Activated CD4-positive, CD25-positive, alpha-beta regulatory T cell treated with anti-CD3 and anti-CD28 coated beads, Interleukin-2, amount 50 U/mL, for 24 hours (primary cell): Measurements from ENCODE around the gene ADAMTSL4.
"Not testable (repeated sequence)": the region's sequence is repeated elsewhere in the genome, so short reads cannot be mapped to it uniquely, and the experiment has no call there.

Source experiments
- ATAC-seq, 2 donors: fragments of 150-1000 bp; cut with Tn5 transposase; one replicate each; pipeline ENCODE4 v1.10.0; 2021; ENCODE audit warnings: mild to moderate bottlenecking in 1 of 2, moderate library complexity in 1 of 2

Gene ADAMTSL4

DNA sequence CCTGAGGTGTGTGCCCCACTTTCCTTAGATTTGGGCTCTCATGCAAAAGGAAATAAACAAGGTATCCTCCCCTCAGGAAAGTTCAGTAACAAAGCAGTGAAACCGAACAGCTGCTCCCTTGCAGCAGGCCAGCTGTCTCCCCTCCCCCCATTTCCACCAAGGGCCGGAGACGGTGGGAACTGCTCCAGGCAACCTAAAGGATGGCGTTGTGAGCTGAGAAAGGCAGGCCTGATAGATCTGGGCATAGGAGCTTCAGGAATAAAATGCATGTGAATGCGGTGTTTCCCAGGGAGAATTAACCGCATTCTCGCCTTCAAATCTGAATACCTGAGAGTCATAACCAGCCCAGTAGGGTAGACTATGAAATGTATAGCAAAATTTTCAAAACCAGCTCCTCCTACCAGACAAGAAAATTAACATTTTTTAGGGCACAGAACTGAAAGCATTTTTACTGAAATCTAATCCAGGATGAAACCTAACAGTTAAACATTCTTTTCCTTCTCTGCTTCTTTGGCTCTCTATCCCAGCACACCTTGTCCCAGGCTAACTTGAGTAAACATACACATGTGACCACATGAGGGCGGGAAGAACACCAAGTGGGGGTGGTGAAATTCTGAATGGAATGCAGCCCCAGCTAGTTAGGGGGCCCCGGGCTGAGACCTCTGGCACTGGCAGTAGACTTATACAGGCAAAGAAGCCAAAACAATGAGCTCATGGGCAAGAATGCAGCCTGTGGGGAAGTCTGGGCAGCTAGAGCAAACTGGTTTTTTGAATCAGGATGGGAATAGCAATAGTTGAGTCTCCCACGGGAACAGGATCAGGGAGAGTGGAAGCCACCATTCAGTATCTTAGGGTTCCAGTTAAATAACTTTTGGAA lies 18.7 kb downstream of the ADAMTSL4 start:
- peak; percentile 27 to 42 for ATAC-seq

DNA sequence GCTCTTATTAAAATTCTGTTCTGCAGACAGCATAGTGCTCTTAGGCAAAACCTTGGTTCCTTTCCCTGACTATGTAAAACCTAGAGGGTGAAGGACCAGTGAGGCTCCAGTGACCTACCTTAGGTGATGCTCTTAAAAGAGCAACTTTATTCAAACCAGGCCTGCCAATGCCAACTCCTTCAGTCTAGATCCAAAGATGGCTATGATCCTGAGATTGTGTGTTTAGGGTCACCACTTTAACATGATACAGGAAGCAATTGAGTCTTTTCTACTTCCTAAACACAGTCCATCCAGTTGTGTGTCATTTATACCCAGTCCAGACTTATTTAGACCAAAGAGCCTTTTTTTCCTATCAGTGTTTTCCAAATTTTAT lies 19.4 kb downstream of the ADAMTSL4 start:
- ATAC-seq: no peak

DNA sequence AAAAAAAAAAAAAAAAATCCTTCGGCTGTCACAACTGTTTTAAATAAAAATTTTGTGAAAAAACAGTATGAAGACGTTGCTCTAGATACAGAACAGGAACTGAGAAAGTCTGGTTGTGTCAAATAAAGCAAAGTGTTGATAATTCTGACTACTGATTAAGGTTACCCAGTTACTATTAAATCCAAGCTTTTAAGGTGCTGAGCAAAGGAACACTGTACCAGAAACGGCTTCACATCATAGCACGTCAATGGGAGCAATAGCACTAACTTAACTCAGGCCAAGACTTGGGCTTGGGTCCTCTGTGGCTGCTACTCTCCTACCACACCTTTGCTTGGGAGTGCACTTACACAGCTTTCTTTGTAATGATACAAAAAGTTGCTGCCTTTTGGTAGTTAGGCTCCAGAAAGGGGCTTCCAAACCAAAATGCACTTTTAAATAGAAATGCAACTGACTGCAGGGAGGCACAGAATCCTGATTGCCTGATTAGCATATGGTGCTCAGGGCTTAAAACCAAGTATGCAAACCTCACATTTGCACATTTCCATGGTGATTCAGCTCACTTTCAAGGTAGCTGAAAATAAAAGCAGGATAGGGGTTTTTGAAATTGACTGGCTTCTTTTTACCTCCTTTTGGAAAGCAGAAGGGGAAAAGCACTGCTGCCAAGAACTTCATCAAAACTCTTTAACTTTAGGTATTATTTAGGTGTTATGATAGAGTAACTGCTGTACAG lies 23.9 kb downstream of the ADAMTSL4 start:
- ATAC-seq: peak; percentile 17 to 27

DNA sequence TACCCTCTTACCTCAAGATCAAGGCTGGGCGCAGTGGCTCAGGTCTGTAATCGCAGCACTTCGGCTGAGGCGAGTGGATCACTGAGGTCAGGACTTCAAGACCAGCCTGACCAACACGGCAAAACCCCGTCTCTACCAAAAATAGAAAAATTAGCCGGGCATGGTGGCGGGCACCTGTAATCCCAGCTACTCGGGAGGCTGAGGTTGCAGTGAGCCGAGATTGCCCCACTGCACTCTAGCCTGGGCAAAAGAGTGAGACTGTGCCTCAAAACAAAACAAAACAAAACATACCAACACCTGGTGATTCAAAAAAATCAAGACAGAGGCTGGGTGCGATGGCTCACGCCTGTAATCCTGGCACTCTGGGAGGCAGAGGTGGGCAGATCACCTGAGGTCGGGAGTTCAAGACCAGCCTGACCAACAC lies 24.5 kb downstream of the ADAMTSL4 start:
- peak; percentile 4 to 6 for ATAC-seq

DNA sequence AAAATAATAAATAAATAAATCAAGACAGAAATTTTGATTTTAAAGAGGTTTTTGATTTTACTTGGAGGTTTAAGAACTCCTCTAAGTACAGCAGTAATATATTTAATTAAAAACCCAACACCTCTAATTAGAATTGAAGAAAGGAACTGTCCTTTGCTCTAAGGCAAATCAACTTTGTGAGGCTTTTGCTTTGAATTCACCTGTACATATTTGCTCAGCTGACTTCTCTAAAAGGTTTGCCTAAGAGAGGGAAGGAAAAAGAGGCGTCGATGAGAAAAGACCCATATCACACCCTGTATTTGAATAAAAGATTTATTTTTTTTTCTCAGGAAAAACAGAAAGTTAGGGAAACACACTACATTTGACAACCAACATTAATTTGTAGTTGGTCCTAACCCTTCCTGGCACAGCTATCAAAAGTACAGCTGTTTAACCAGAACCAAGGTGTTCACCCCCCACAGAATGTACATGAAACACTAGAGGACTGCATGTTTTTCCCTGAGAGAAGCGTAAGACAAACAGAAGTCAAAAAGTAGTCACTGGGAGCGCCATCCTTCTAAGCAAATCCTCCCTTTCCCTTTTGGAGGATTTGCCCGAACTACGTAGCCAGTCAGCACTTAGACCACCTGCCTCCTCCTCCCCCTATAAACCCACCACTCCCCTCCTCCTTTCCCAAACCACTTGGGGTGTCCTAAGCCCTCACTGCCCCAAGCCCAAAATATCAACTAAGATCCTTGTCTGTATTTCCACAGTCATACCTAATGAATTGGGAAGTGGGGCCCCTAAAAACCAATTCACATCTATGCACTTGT lies 25.3 kb downstream of the ADAMTSL4 start:
- no peak for ATAC-seq

DNA sequence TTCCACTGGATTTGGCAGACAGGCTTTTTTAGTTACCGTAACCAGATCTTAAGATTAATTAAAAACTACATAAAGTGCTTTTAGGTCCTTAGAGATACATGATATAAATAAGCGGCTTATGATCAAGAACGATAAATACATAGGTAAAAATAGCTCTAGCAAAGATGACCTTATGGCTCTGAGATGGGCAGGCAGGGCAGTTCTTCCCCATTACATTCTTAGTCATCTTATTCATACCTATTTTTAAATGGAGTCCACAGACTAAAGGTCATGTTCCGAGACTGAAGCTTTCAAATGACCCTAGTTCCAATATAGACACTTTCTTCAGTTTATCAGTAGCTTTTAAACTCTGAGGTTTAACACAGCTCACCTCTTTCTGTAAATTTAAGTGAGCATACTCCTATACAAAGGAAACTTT lies 25.9 kb downstream of the ADAMTSL4 start:
- ATAC-seq: no peak

DNA sequence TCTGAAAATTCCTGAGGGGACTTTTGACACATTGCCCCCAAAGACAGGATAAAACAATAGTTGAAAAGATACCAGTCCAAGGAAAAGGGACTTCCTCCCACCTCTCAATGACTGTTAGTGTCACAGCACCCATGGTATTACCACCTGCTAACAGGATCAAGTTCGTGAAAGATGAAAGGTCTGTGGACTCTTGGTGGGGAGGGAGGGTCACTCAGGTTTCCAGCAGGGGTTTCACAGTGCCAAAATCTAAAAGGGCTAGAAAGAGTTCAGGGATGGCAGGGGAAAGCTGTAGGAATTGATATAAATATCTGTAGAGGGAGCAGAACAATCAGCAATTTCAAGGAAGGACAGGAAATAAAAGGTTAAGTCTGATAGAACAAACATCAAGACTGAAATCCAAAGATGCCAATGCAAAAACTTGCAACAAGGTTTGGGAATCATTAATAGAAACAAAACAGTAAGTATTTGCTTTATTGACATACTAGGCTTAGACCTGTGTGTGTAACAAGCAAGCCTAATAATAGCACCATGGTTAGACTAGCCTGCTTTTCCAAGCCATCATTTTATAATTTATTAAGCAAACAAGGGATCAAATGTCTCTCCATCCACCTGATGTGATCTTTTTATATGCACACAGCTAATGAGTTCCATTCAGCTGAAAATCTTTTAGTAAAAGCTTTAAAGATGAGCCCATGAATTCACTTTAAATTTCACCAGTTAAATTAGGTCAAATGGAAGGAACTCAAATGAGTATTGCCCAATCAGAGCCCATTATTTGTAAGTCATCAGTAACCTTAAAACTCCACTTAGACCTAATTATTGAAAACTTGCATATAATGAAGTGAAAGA lies 26.5 kb downstream of the ADAMTSL4 start:
- no peak for ATAC-seq

DNA sequence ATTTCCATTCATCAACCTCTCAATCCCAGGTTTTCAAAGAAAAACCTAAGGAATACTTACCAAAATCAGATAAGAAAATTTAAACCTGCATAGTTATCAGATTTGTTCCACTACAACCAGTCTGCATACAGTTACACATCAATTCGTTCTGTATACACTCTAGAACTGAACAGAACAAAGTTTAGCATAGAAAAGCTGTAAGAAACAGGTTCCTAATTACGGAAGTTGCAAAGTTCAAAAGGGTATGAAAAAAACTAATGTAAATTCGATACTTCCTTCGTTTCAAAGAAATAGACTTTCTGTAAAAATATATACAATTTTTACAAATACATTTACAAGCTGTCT lies 27.1 kb downstream of the ADAMTSL4 start:
- ATAC-seq: no peak

DNA sequence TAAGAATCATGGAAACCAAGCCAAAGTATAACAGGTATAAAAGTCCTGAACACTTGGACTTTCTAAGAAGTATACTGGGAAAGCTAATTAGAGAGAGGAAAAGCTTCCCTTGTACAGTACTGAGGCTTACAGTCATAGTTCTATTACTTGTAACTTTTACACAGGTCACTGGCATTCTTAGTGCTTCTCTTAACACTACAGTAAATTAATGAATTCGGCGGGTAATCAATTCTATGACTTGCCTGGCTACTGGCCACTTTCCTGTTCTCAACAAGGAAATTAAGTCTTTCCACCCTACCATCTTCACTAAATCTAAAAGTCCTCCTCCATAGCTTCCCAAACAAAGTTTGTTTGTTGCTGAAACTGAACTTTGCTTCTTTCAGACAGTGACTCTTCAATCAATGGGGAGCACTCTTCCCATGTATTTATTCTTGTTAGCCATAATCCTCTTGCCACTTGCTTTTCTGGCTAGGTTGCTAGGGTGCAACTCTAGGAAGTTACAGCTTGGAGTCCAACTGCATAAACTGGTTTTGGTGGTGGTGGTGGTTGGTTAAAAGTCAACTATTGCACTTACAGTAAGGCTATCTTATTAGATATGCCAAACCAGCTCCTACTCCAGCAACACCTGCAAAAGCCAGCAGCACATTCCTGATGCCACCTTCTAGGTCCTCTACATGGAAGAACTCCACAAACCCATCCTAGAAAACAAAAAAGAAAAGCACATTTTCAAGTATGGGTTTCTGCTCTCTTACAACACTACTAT lies 27.8 kb downstream of the ADAMTSL4 start:
- ATAC-seq: no peak

DNA sequence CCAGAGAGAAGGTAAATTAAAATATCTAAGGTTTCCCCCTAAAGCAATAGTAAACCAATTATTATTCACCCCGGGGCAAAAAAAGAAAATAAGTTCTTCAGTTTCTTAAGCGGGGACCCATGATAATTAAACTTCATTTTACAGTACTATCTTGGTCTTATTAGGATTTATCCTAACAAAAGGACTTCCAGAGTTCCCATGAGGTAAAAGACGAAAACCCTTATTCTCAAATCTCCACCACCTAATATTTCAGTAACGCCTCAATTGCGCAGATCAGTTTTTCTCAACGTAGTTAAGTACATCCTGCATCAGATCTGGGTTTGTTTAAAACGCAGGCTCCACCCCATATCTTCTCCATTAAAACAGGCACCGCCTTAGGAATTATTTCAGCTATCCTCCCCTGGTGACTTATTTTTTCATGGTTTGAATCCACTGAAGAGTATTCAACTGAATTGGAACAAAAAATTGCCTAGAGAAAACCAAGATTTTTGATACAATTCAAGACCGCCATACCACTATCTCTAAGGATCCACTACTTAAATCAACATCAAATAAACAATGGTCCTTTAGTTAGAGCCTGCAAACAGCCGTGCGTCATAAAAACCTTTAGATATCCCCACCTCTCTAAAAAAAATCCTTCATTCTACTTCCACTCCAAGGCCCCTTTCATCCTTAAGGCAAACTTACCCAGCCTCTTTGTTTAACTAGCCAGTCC lies 28.5 kb downstream of the ADAMTSL4 start:
- no peak for ATAC-seq

DNA sequence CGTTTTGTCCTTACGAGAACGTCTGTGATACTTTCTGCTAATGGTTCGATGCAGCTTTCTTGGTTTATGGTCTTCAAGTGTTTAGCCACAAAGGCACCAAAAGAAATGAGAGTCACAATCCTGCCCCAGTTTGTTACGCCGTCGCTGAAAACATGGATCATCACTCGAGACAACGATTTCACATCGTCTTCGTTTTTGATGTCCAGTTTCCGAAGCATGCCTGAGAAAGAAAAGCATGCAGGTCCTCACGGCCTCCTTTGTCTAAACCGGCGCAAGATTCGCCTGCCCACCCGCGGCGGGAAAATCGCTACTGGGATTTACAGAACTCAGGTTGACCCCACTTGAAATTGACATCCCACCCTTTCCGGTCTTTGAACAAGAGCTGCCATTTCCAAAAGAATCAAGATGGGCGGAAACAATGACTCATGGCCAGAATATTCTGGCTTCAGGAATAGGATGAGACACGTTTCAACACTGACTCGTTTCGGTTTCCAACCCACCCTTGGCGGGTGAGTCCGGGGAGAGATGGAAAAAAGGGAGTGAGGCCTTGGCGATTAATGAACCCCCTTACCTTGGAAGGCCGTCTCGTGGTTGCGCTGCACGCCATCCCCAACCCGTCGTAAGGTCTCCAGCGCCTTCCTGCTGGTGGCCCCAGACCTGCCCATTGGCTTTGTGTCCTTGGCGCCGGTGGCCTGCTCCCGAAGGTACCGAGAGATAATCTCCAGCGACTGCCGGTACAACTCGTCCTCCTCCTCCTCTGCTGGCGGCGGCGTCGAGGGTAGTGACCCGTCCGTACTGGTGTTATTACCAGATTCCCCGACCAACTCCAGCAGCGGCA lies 29.3 kb downstream of the ADAMTSL4 start:
- peak in 1 of 2 donors; percentile 0 for ATAC-seq

DNA sequence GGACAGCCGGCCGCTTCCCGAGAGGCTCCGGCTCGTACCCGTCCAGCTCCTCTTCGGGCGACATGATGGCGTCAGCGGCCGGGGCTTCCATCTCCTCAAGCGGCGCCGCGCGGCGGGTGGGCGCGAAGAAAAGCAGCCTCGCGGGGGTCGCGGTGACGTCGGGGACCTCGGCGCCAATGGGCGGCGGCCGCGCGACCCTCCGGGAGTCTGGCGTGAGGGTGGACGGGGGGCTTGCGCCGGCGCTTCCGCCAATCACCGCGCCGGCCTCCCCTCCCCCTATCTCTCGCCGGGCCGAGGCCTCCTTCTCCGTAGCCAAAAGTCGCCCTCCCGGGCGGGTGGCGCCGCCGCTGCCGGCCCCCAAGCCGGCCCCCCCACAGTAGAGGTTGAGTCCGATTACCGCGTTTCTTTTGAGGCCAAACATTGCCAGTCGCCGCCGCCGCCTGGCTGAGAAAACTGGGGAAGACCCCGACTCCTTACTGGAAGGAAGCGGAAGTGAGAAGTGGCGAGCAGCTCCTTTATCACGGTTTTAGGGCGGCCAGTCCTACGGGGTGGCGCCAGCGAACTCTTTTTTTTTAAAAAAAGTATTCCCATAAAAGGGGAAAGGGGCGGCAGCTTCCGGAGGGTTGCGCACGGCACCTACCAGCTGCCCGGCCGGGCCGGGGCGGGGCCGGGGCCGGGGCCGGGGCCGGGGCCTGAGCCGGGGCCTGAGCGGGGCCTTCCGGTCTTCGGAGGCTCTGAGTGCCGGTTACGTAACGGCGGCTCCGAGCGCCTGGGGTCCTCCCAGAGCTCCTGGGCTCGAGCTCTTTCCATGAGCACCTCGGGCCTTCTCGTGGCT lies 30.1 kb downstream of the ADAMTSL4 start, which contains the start of gene MCL1:
MCL1 (minus strand) TSS at position 501 of the 835 bp plus-strand sequence; CDS start at position 421, 80 bp downstream.
- peak; percentile 86 to 92 for ATAC-seq

DNA sequence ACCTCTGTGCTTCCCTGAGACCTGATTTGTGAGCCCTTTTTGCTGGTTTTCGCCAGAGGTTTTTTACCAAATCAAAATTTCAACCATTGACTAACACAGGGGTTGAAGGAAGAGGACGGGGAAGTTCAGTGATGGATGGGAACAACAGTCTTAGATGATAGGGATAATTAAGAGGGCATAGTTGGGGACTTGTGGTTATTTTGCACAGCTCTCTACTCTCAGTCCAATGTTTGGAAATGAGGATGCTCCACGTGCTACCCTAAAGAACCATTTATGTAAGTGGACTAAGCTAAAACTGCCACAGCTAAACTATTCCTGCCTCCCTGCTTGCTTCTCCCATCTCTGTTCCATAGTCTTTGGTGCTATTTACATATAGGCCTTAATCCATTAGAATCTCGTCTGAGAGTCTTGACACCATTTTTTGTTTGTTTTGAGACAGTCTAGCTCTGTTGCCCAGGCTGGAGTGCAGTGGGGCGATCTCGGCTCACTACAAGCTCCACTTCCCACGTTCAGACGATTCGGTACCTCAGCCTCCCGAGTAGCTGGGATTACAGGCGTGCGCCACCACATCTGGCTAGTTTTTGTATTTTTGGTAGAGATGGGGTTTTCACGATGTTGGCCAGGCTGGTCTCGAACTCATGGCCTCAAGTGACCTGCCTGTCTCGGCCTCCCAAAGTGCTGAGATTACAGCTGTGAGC lies 30.9 kb downstream of the ADAMTSL4 start:
- no peak for ATAC-seq

DNA sequence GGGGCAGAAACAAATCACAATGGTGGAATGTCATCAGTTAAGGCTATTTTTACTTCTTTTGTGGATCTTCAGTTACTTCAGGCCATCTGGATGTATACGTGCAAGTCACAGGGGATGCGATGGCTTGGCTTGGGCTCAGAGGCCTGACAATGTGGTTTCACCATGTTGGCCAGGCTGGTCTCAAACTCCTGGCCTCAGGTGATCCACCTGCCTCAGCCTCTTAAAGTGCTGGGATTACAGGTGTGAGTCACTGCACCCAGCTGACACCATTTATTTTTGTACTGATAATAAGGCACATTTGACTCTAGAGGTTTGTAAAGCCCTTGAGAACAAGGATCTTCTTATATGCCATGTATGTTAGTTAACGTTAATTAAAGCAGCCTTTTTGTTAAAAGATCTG lies 31.8 kb downstream of the ADAMTSL4 start:
- not testable (repeated sequence) for ATAC-seq

DNA sequence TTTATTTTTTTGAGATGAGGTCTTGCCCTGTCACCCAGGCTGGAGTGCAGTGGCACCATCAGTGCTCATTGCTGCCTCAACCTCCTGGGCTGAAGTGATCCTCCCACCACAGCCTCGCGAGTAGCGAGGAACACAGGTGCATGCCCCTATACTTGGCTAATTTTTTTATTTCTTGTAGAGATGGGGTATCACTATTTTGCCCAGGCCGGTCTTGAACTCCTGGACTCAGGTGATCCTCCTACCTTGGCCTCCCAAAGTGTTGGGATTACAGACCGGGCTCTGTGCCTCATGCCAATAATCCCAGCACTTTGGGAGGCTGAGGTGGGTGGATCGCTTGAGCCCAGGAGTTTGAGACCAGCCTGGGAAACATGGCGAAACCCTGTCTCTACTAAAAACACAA lies 32.2 kb downstream of the ADAMTSL4 start:
- not testable (repeated sequence) for ATAC-seq

DNA sequence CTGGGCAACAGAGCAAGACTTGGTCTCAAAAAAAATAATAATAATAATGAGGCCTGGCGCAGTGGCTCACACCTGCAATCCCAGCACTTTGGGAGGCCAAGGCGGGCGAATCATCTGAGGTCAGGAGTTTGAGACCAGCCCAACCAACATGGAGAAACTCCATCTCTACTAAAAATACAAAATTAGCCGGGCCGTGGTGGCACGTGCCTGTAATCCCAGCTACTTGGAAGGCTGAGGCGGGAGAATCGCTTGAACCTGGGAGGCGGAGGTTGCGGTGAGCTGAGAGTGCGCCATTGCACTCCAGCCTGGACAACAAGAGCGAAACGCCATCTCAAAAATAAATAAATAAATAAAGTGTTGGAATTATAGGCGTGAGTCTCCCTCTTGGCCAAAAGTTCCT lies 32.8 kb downstream of the ADAMTSL4 start:
- not testable (repeated sequence) for ATAC-seq

DNA sequence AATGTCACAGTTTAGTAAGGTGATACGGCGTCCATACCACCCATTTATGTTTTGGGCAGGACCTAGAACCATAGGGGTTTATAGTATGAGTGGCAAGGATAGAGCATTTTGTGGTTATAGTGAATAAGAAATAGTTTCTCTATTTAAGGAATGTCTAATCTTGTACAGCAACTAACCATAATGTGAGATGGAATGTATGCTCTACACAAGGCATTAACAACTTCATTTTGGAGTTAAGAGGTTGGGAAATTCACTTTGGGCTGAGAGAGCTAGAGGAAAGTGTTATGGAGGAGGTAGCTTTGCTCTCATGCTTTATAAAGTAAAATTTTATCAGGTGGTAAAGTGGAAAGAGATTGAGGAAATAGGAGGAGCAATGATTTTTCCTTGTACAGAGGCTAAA lies 33.2 kb downstream of the ADAMTSL4 start:
- ATAC-seq: no peak
